Activated naive CD4-positive, alpha-beta T cell treated with anti-CD3 and anti-CD28 coated beads, Interleukin-2, amount 50 U/mL, for 24 hours (primary cell): ENCODE results near the gene KRTAP5-3.
"Not testable (repeated sequence)": the region's sequence is repeated elsewhere in the genome, so short reads cannot be mapped to it uniquely, and the experiment has no call there.

Source experiments
- H3K27ac Mint-ChIP-seq: one replicate; pipeline ENCODE4 v1.8.0; 2021; ENCODE audit warnings: mild to moderate bottlenecking, mixed read lengths
- H3K27me3 Mint-ChIP-seq: one replicate; pipeline ENCODE4 v1.8.0; 2021; ENCODE audit warnings: mixed read lengths
- H3K36me3 Mint-ChIP-seq: one replicate; pipeline ENCODE4 v1.8.0; 2021; ENCODE audit warnings: mixed read lengths
- H3K4me1 Mint-ChIP-seq: one replicate; pipeline ENCODE4 v1.8.0; 2021; ENCODE audit warnings: mixed read lengths
- H3K4me3 Mint-ChIP-seq: one replicate; pipeline ENCODE4 v1.8.0; 2021; ENCODE audit warnings: mild to moderate bottlenecking, mixed read lengths
- H3K9me3 Mint-ChIP-seq: one replicate; pipeline ENCODE4 v1.8.0; 2021; ENCODE audit warnings: mixed read lengths

KRTAP5-3 gene

GRCh38 chr11:1582909-1583308, 25.4 kb downstream of the KRTAP5-3 start:
- H3K9me3 Mint-ChIP-seq, H3K36me3 Mint-ChIP-seq, H3K27ac Mint-ChIP-seq, H3K4me3 Mint-ChIP-seq, H3K27me3 Mint-ChIP-seq, H3K4me1 Mint-ChIP-seq: not testable (repeated sequence)

GRCh38 chr11:1581976-1582375, 26.3 kb downstream of the KRTAP5-3 start:
- no peak overlapping the region for H3K27ac Mint-ChIP-seq
- H3K36me3 Mint-ChIP-seq, result peaks cover 2% of the 10 kb centered on the region
- no peaks in the 10 kb centered on the region for H3K9me3 Mint-ChIP-seq
- no peak overlapping the region for H3K4me3 Mint-ChIP-seq
- peaks cover 5% of the 10 kb centered on the region for H3K4me1 Mint-ChIP-seq
- peaks cover 1% of the 10 kb centered on the region for H3K27me3 Mint-ChIP-seq

- Mint-ChIP-seq H3K27me3 (peaks cover 1% of the 10 kb centered on the region), H3K9me3 (no peaks in the 10 kb centered on the region), H3K27ac (no peak overlapping the region), H3K4me1 (peaks cover 6% of the 10 kb centered on the region), H3K4me3 (no peak overlapping the region), H3K36me3 (peaks cover 2% of the 10 kb centered on the region)
Measured at GRCh38 chr11:1576825-1577224, 31.4 kb downstream of the KRTAP5-3 start.

- Mint-ChIP-seq H3K27ac (peak overlapping the region; percentile 30), H3K4me3 (peak overlapping the region; percentile 19)
- H3K36me3 Mint-ChIP-seq, H3K4me1 Mint-ChIP-seq, H3K27me3 Mint-ChIP-seq, H3K9me3 Mint-ChIP-seq: not testable (repeated sequence)
Measured at GRCh38 chr11:1575756-1576155, 32.5 kb downstream of the KRTAP5-3 start.

- Mint-ChIP-seq H3K4me1 (peaks cover 12% of the 10 kb centered on the region), H3K27me3 (peaks cover 1% of the 10 kb centered on the region), H3K27ac (no peak overlapping the region), H3K9me3 (no peaks in the 10 kb centered on the region), H3K4me3 (peak overlapping the region; percentile 58), H3K36me3 (peaks cover 2% of the 10 kb centered on the region)
Measured at GRCh38 chr11:1574933-1575242, 33.4 kb downstream of the KRTAP5-3 start.

- Mint-ChIP-seq H3K36me3 (peaks cover 2% of the 10 kb centered on the region), H3K27ac (no peak overlapping the region), H3K4me1 (peaks cover 16% of the 10 kb centered on the region), H3K27me3 (peaks cover 1% of the 10 kb centered on the region), H3K4me3 (peak overlapping the region; percentile 74), H3K9me3 (no peaks in the 10 kb centered on the region)
Measured at GRCh38 chr11:1574238-1574932, 33.9 kb downstream of the KRTAP5-3 start.

GRCh38 chr11:1573903-1574237, 34.4 kb downstream of the KRTAP5-3 start:
- H3K4me1 Mint-ChIP-seq, result peaks cover 18% of the 10 kb centered on the region
- H3K4me3 Mint-ChIP-seq, result peak overlapping the region; percentile 74
- peaks cover 1% of the 10 kb centered on the region for H3K27me3 Mint-ChIP-seq
- H3K27ac Mint-ChIP-seq, result no peak overlapping the region
- peaks cover 2% of the 10 kb centered on the region for H3K36me3 Mint-ChIP-seq
- H3K9me3 Mint-ChIP-seq, result no peaks in the 10 kb centered on the region

GRCh38 chr11:1573077-1573902, 35.0 kb downstream of the KRTAP5-3 start:
- Mint-ChIP-seq H3K27me3 (peaks cover 1% of the 10 kb centered on the region), H3K27ac (peak overlapping the region; percentile 30), H3K4me1 (peaks cover 23% of the 10 kb centered on the region), H3K36me3 (peaks cover 2% of the 10 kb centered on the region), H3K4me3 (peak overlapping the region; percentile 74), H3K9me3 (no peaks in the 10 kb centered on the region)

- H3K27ac Mint-ChIP-seq, result no peak within 1 kb of the TSS
Measured at GRCh38 chr11:1572197-1573076, 35.8 kb downstream of the KRTAP5-3 start, which contains the start of gene DUSP8. DUSP8 (minus strand) TSS chr11:1572271; CDS start chr11:1565826, 6,445 bp downstream.

GRCh38 chr11:1571760-1572196, 36.5 kb downstream of the KRTAP5-3 start:
- Mint-ChIP-seq H3K36me3 (no peaks in the 10 kb centered on the region), H3K27ac (no peak overlapping the region), H3K9me3 (no peaks in the 10 kb centered on the region), H3K4me1 (peaks cover 23% of the 10 kb centered on the region), H3K27me3 (peaks cover 1% of the 10 kb centered on the region), H3K4me3 (no peak overlapping the region)

More at GRCh38 chr11:1572197-1573076, 35.8 kb downstream of the KRTAP5-3 start, which contains the start of gene DUSP8:
- Mint-ChIP-seq H3K9me3 (no peaks in the 10 kb centered on the region), H3K27me3 (peaks cover 1% of the 10 kb centered on the region), H3K4me1 (peaks cover 23% of the 10 kb centered on the region), H3K36me3 (no peaks in the 10 kb centered on the region), H3K4me3 (peak within 1 kb of the TSS; percentile 42)

GRCh38 chr11:1570896-1571759, 37.1 kb downstream of the KRTAP5-3 start:
- Mint-ChIP-seq H3K4me1 (peaks cover 23% of the 10 kb centered on the region), H3K36me3 (no peaks in the 10 kb centered on the region), H3K27me3 (peaks cover 1% of the 10 kb centered on the region), H3K27ac (peak overlapping the region; percentile 30), H3K4me3 (peak overlapping the region; percentile 65), H3K9me3 (no peaks in the 10 kb centered on the region)

GRCh38 chr11:1570531-1570895, 37.8 kb downstream of the KRTAP5-3 start:
- peak overlapping the region; percentile 30 for H3K27ac Mint-ChIP-seq
- H3K4me1 Mint-ChIP-seq, result peaks cover 23% of the 10 kb centered on the region
- H3K27me3 Mint-ChIP-seq, result no peaks in the 10 kb centered on the region
- H3K9me3 Mint-ChIP-seq, result no peaks in the 10 kb centered on the region
- H3K36me3 Mint-ChIP-seq, result no peaks in the 10 kb centered on the region
- H3K4me3 Mint-ChIP-seq, result peak overlapping the region; percentile 65

GRCh38 chr11:1570001-1570453, 38.2 kb downstream of the KRTAP5-3 start:
- no peak overlapping the region for H3K27ac Mint-ChIP-seq
- H3K4me3 Mint-ChIP-seq, result peak overlapping the region; percentile 65
- no peaks in the 10 kb centered on the region for H3K27me3 Mint-ChIP-seq
- H3K36me3 Mint-ChIP-seq, result no peaks in the 10 kb centered on the region
- H3K4me1 Mint-ChIP-seq, result peaks cover 23% of the 10 kb centered on the region
- no peaks in the 10 kb centered on the region for H3K9me3 Mint-ChIP-seq

- Mint-ChIP-seq H3K4me3 (no peak overlapping the region), H3K27ac (no peak overlapping the region), H3K36me3 (no peaks in the 10 kb centered on the region)
Measured at GRCh38 chr11:1569251-1569780, 38.9 kb downstream of the KRTAP5-3 start.

More at GRCh38 chr11:1569251-1569780, 38.9 kb downstream of the KRTAP5-3 start:
- Mint-ChIP-seq H3K4me1 (peaks cover 23% of the 10 kb centered on the region), H3K27me3 (no peaks in the 10 kb centered on the region), H3K9me3 (no peaks in the 10 kb centered on the region)
